ENCODE results near the gene CYBC1.

Gene CYBC1

GRCh38 chr17:82407255-82407654, 43.3 kb downstream of the CYBC1 start:
- DNase-seq = no peak

- DNase-seq = no peak
Measured at GRCh38 chr17:82406131-82406671, 44.4 kb downstream of the CYBC1 start.

DNA sequence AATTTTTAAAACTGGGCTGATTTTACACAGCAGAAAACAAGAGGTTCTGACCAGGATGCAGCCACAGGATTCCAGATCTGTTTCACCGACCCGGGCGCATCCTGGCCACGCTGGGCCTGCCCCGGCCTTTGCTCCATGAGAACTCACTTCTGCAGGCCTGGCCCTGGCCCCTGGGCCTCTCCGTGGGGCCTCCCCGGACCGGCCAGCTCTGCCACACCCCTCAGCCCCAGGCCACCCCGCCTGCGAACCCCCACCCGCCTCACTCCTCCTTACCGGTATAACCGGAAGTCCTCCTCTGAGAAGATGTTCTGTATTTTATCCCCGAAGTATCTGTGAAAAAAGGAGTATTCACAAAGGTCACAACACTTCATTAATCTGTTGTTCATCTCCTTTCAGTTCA, 45.5 kb downstream of the CYBC1 start:
- no peak for DNase-seq

- no peak for DNase-seq
Measured at GRCh38 chr17:82403662-82404660, 46.6 kb downstream of the CYBC1 start.

DNA sequence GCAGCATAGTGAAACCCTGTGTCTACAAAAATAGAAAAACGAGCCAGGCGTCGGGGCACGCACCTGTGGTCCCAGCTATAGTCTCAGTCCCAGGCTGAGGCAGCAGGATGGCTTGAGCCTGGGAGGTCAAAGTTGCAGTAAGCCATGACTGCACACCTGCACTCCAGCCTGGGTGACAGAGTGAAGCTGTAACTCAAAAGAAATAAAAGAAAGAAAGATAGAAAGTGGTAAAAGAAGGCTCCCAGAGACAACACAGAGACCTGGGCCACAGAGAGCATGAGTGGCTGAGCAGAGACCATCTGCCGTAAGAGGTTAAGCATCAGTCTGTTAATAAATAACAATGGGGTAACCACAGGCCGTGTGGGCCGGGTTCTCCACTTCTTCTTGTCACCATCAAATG, 47.7 kb downstream of the CYBC1 start:
- no peak for DNase-seq

DNA sequence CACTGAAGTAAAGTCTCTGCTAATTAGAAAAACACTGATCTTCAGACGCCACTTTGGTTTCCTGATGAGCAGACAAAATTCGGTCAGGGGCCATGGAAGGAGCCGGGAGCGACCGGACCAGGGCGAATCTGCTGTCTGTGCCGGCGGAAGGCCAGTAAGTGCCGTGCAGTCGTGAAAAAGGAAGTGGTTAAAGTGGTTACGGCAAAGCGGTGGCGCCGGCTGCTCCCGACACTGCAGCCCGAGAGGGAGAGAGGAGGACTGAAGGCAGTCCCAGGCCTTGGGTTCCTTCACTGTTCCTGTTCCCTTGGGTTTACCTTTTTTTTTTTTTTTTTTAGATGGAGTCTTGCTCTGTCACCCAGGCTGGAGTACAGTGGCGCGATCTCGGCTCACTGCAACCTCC, 49.7 kb downstream of the CYBC1 start:
- DNase-seq = peak; percentile 43

DNA sequence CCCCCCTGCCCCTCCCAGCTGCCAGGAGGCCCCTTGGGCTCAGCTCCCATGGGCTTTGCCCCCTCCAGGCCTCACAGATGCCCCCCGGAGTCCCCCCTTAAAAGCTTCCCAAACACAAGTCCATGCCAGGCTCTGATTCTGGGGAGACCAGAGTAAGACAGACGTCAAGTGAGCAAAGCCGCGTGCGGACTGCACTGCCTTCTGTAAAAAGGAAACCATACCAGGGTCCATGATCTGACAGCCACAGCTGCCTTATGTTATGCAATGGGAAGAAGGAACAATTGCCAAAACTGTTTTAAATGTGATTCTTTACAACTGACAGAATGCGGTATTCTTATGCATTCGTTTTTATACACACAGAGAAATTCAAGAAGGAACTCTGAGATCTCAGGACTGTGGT, 50.3 kb downstream of the CYBC1 start:
- no peak for DNase-seq

DNA sequence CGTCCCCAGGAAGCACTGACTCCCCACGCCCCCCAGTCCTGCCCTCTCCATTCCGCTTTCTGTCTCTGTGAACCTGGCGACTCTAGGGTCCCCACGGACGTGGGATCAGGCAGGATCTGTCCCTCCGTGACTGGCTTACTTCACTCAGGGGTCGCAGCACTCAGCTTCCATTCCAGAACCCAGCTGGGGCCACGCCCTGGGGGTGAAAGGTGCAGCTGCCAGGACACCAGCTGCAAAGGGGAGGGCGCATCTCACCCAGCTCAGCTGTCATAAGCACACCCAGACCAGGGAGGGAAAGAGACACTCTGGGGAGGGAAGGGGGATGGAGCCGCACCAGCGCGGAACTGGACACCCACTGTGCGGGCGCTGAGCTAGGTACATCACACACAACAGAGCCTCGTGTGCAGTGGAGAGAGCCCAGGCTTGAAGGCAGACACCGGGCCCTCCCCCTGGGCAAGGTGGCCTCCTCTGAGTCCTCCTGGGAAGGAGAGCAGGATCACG, 50.9 kb downstream of the CYBC1 start:
- DNase-seq = no peak

DNA sequence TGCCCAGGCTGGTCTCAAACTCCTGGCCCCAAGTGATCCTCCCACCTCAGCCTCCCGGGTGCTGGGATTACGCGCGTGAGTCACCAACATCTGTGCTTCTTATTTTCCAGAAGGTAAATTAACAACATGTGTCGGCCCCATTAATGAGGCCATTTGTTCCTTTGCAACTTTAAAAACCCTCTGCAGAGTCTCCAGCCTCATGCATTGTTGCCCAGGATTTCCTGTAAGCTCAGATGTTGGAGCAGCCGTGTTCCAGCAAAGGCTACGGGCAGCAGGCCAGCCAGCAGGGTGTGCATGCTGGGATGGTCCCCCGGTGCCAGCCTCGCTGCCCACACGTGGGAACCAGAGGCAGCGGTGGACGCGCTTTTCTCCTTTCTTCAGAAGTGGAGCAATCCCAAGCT, 51.5 kb downstream of the CYBC1 start:
- DNase-seq = no peak

DNA sequence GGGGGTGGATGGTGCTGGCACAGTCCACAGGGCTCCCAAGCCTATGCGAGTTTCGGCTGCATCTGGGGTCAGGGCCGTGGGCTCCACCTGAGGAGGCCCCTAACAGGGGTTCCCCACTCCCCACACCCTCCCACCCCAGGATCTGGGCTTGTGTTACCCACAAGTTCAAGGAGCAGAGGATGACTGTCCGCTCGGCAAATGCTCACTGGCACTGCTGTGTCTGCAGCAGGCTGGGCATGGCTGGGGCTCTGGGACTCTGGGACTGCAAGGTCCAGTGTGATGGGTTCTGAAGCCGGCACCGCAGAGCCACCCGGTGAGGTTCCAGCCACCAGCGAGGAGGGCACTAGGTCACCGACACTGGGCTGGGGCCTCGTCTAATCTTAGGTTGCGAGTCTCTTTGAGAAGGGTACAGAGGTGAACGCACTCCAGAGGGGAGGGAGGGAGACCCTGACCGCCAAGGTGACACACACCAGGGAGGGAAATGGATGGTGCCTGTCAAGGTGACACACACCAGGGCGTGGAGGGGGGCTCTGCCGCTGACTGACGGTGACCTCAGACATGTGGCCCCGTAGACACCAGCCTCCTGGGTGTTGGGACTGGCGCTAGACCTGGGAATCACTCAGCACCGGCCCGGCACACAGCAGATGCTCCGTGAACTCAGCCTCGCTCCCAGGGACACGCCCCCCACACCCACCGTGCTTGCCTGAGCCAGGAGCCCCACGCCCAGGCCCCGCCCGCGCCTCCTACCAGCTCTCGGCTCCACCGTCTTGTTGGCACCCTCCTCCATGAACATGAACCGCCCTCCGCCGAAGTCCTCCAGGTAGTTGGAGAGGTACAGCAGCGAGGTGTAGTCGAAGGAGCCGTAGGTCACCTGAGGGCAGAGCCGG, 52.9 kb downstream of the CYBC1 start:
- no peak for DNase-seq

DNA sequence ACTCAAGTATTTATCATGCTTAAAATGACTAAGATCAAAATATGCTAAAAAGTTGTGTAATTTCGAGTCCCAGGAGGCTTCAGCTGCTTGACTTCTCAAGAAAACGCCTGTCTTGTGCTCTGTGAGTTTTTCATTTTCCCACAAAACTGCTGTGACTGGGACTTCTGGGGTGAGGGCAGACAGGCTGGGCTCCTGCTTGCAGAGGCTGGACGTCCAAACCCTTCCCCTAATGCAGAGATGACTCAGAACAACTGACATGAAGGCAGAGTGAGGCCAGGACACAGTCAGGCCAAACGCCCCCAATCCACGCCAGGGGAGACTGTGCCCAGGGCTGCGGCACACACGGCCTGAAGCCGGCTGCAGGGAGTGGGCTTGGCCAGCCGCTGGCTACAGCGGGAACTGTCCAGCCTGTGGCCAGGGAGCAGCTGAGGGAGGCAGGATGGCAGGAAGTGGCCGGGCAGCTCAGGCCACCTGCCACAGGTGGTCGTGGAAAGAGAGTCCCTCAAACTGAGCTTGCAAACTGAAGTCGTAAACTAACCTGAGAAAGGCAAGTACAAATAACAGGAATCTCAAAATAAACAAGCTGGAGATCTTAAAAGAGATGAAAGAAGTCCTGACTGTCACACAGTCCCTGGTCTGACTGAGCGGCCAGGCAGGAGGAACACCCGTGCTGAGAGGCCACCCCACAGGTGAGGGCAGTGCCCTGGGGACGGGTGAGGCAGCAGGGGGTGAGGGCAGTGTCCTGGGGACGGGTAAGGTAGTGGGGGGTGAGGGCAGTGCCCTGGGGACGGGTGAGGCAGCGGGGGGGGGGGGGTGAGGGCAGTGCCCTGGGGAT, 53.7 kb downstream of the CYBC1 start:
- no peak for DNase-seq

GRCh38 chr17:82394278-82394677, 56.3 kb downstream of the CYBC1 start:
- no peak for DNase-seq

DNA sequence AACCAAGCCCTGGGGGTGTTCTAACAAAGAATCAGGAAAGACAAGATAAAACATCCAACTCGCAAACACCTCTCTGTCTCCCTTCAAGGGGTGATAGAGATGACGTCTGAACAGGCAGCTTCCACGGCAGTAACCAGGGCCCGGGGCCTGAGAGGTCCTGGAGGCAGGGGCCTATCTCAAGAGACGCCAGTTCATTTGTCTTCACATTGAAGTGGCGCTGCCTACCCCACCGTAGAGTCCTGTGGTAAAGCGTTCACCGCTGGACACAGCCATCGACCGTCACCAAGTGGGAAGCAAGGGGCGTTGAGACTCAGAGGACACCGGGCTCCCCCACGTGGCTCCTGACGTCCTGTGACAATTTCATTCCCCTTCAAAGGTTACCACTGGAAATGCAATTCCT, 57.6 kb downstream of the CYBC1 start:
- DNase-seq = no peak
